Nephron (organoid): Measurements from ENCODE around the gene PHLPP1.

Experiments used
- H3K27ac Mint-ChIP-seq, 3 experiments: 2 replicates each; pipeline ENCODE4 v1.8.0; 2020; ENCODE audit warnings: mixed read lengths in 3 of 3, mild to moderate bottlenecking in 2 of 3, moderate library complexity in 1 of 3
- H3K27me3 Mint-ChIP-seq: 2 replicates; pipeline ENCODE4 v1.8.0; 2021; ENCODE audit warnings: low read depth, mild to moderate bottlenecking, moderate library complexity, mixed read lengths
- H3K36me3 Mint-ChIP-seq: 2 replicates; pipeline ENCODE4 v1.8.0; 2020; ENCODE audit warnings: low read depth, mixed read lengths
- H3K4me1 Mint-ChIP-seq: 2 replicates; pipeline ENCODE4 v1.8.0; 2020; ENCODE audit warnings: mixed read lengths
- H3K4me3 Mint-ChIP-seq, 3 experiments: 2 replicates each; pipeline ENCODE4 v1.8.0; 2020; ENCODE audit warnings: mild to moderate bottlenecking in 3 of 3, mixed read lengths in 3 of 3, moderate library complexity in 2 of 3
- H3K9me3 Mint-ChIP-seq: 2 replicates; pipeline ENCODE4 v1.8.0; 2020; ENCODE audit warnings: mixed read lengths
- TF ChIP-seq, protein P1 (sequence below), 3 experiments: fragments of 200-600 bp; sonication (generic); IDR thresholded peaks; one replicate each; pipeline ENCODE4 v1.5.0; 2021; ENCODE audit warnings: antibody characterized with exemption in 3 of 3; ENCODE audit not compliant: unreplicated experiment in 3 of 3

The PHLPP1 gene

DNA sequence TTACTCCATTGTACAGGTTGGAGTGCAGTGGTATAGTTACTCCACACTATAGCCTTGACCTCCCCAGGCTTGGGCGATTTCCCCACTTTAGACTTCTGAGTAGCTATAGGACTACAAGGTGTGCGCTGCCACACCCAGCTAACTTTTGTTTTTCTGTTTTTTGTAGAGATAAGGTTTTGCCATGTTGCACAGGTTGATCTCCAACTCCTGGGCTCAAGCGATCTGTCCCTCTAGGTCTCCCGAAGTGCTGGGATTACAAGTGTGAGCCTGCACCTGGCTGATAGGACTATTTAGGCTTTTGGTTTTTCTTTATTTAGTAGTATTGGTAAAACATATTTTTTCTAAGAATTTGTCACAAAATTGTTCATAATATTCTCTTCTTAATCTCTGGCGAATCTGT lies 121.7 kb downstream of the PHLPP1 start:
- TF ChIP-seq, protein P1, sequence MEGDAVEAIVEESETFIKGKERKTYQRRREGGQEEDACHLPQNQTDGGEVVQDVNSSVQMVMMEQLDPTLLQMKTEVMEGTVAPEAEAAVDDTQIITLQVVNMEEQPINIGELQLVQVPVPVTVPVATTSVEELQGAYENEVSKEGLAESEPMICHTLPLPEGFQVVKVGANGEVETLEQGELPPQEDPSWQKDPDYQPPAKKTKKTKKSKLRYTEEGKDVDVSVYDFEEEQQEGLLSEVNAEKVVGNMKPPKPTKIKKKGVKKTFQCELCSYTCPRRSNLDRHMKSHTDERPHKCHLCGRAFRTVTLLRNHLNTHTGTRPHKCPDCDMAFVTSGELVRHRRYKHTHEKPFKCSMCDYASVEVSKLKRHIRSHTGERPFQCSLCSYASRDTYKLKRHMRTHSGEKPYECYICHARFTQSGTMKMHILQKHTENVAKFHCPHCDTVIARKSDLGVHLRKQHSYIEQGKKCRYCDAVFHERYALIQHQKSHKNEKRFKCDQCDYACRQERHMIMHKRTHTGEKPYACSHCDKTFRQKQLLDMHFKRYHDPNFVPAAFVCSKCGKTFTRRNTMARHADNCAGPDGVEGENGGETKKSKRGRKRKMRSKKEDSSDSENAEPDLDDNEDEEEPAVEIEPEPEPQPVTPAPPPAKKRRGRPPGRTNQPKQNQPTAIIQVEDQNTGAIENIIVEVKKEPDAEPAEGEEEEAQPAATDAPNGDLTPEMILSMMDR (IDR thresholded peaks at IDR 0.05; ENCODE audit: unreplicated experiment in 3 of 3), result no peak
- Mint-ChIP-seq H3K9me3 (no peaks in the 10 kb centered on the region), H3K4me1 (peaks cover 4% of the 10 kb centered on the region), H3K27ac (no peak overlapping the region), H3K27me3 (no peaks in the 10 kb centered on the region), H3K36me3 (no peaks in the 10 kb centered on the region), H3K4me3 (no peak overlapping the region)

DNA sequence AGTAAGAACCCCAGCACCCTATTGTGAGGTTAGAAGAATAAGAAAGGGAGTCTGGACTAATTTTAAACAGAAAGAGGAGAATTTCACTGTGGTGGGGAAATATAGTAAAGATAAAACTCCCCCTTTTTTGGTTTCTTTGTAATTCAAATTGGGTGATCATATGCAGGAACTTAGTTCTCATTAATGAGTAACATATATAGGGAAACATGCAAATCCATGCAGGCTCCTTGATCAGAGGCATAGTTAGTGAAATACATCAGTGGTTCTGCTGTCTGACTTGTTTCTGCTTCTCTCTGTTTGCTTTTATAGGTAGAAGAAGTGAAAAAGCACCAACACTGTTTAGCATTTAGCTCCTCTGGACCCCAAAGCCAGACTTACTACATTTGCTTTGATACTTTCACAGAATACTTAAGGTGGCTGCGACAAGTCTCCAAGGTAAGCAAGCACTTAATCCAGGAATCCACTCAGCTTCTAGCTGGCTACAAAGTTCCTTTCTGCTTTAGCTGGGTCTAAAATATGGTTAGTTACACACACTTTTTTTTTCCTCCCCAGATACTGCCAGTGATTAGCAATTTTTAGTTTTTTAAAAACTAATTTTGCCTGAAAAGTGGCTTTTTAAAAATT lies 123.2 kb downstream of the PHLPP1 start:
- Mint-ChIP-seq H3K4me3 (no peak overlapping the region), H3K27me3 (no peaks in the 10 kb centered on the region), H3K36me3 (peaks cover 3% of the 10 kb centered on the region), H3K9me3 (no peaks in the 10 kb centered on the region), H3K27ac (peak overlapping the region; percentile 55 to 84 (median 73)), H3K4me1 (no peaks in the 10 kb centered on the region)
- TF ChIP-seq, protein P1 (IDR thresholded peaks at IDR 0.05; ENCODE audit: unreplicated experiment in 3 of 3), result no peak

DNA sequence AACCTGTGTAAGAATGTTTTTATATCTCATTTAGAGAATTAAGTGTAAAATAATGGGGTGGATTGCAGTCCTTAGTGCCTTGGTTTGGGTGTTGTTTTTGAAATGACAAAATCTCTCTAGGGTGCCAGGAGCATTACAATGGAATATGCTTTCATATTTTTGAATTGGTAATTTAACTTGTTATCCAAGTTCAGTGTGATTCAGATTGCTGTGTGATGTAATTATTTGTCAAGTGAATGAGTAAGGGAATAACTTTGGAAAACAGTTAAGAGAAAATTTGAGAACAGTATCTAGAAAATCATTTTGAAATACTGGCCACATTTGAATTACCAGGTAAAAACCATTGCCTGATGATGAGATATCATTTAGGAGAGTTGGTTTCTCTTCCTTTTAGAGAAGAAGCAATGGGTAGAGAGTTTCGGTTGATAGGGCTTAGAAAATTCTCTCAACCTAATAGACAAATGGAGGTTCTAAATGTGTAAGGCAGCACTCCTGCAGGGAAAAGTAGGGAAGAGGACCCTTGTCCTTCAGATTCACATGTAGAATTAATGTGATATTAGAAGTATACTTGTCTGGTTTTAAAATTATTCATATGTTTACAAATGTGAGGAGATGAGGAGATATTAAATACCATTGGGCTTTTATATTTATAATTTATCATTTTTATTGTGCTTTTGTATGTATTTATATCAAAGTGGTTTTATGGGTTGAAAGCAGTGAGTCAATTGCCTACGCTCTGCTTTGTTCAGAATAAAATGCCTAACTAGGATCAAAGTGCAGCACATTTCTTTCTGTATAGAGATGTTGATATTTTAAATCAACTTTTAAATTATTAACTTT lies 124.8 kb downstream of the PHLPP1 start:
- Mint-ChIP-seq H3K27ac (peak overlapping the region; percentile 17 to 47 (median 23)), H3K36me3 (peaks cover 3% of the 10 kb centered on the region), H3K27me3 (no peaks in the 10 kb centered on the region), H3K4me3 (no peak overlapping the region), H3K9me3 (no peaks in the 10 kb centered on the region), H3K4me1 (no peaks in the 10 kb centered on the region)
- TF ChIP-seq, protein P1 (IDR thresholded peaks at IDR 0.05; ENCODE audit: unreplicated experiment in 3 of 3), result no peak

DNA sequence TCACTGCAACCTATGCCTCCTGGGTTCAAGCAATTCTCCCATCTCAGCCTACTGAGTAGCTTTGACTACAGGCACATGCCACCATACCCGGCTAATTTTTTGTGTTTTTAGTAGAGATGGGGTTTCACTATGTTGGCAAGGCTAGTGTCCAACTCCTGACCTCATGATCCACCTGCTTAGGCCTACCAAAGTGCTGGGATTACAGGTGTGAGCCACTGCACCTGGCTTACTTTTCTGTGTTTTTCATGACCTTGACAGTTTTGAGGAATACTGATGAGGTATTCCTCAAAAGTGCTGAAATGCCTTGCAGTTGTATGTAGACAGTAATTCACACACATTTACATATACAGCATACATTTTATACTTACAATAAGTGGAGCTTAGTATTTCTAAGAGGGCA lies 126.1 kb downstream of the PHLPP1 start:
- H3K27ac Mint-ChIP-seq, result peak overlapping the region in 1 of 3 experiments; percentile 25
- peaks cover 3% of the 10 kb centered on the region for H3K36me3 Mint-ChIP-seq
- H3K9me3 Mint-ChIP-seq, result no peaks in the 10 kb centered on the region
- no peaks in the 10 kb centered on the region for H3K27me3 Mint-ChIP-seq
- H3K4me1 Mint-ChIP-seq, result no peaks in the 10 kb centered on the region
- TF ChIP-seq, protein P1 (IDR thresholded peaks at IDR 0.05; ENCODE audit: unreplicated experiment in 3 of 3), result no peak
- H3K4me3 Mint-ChIP-seq, result no peak overlapping the region

DNA sequence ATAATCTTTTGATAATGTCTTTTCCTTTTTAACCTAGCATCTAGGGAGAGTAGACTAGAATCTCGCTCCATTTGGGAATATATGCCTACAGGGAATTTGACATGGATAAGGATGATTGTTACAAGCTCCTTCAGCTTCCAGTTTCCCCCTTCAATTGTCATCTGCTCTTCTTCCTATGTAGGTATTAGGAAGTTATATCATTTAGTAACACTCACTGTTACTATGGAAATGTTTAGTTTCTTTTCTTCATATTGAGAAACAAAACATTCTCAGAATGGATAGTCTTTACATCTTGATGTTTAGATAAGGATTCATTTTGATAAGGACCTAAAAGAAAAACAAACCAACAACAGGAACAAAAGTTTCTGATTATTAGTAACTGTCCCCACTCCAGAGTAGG lies 127.6 kb downstream of the PHLPP1 start:
- H3K27ac Mint-ChIP-seq, result no peak overlapping the region
- no peaks in the 10 kb centered on the region for H3K27me3 Mint-ChIP-seq
- peaks cover 3% of the 10 kb centered on the region for H3K36me3 Mint-ChIP-seq
- TF ChIP-seq, protein P1 (IDR thresholded peaks at IDR 0.05; ENCODE audit: unreplicated experiment in 3 of 3), result no peak
- no peak overlapping the region for H3K4me3 Mint-ChIP-seq
- no peaks in the 10 kb centered on the region for H3K4me1 Mint-ChIP-seq
- no peaks in the 10 kb centered on the region for H3K9me3 Mint-ChIP-seq
